HepG2 (cell line): Measurements from ENCODE around the gene FAM168A. TPM values are rescaled to one million over a fixed set of nuclear protein-coding genes. Genes with fewer than 3 reads are reported as not detected.

Source experiments
- EZH2 ChIP-seq: conservative IDR thresholded peaks from 2 replicates; pipeline ENCODE4 v1.6.1; 2012; ENCODE audit warnings: mild to moderate bottlenecking, low read depth, low read length, moderate library complexity
- GATAD1 ChIP-seq: IDR thresholded peaks from 2 replicates; pipeline ENCODE4 v1.6.1; 2016; ENCODE audit warnings: missing genetic modification reagents, missing compliant biosample characterization
- HHEX ChIP-seq: IDR thresholded peaks from 2 replicates; pipeline ENCODE4 v1.6.1; 2016; ENCODE audit warnings: control low read depth
- LCORL ChIP-seq, 2 experiments: fragments of 450-650 bp in 1 of 2; sonication (generic) in 1 of 2; formaldehyde crosslinking in 1 of 2; IDR thresholded peaks; 2 replicates each; pipeline versions ENCODE4 v1.5.0 to v1.6.1; 2017 to 2020; ENCODE audit warnings: antibody characterized with exemption in 1 of 2, missing genetic modification reagents in 1 of 2
- MAFK ChIP-seq, 2 experiments: IDR thresholded peaks in 1 of 2; conservative IDR thresholded peaks in 1 of 2; 2 replicates each; pipeline ENCODE4 v1.6.1; 2011; ENCODE audit warnings: improper control_type of control experiment in 2 of 2, low read length in 2 of 2
- NFKBIZ ChIP-seq: IDR thresholded peaks from 2 replicates; pipeline ENCODE4 v1.6.1; 2018; ENCODE audit warnings: missing genetic modification reagents, missing compliant biosample characterization
- NFYB ChIP-seq: sonication (generic); formaldehyde crosslinking; IDR thresholded peaks from 2 replicates; pipeline ENCODE4 v1.4.0; 2020; ENCODE audit warnings: missing genetic modification reagents
- PHF8 ChIP-seq: sonication (generic); formaldehyde crosslinking; IDR thresholded peaks from 2 replicates; pipeline ENCODE4 v1.5.0; 2020; ENCODE audit warnings: missing genetic modification reagents
- TBL1XR1 ChIP-seq: fragments of 150-350 bp; IDR thresholded peaks from 2 replicates; pipeline ENCODE4 v1.6.1; 2014; ENCODE audit warnings: borderline replicate concordance, low read length; ENCODE audit not compliant: partially characterized antibody
- U2AF2 ChIP-seq: fragments of 200-400 bp; formaldehyde crosslinking; IDR thresholded peaks from 2 replicates; pipeline ENCODE4 v1.6.1; 2017; ENCODE audit warnings: low read depth, mild to moderate bottlenecking, low read length
- ZBTB7A ChIP-seq: sonication (generic); formaldehyde crosslinking; IDR thresholded peaks from 2 replicates; pipeline ENCODE4 v1.8.0; 2022; ENCODE audit warnings: mild to moderate bottlenecking, missing genetic modification reagents
- ZNF788 ChIP-seq: sonication (generic); formaldehyde crosslinking; IDR thresholded peaks from 2 replicates; pipeline ENCODE4 v1.5.0; 2020; ENCODE audit warnings: mild to moderate bottlenecking, missing genetic modification reagents, borderline replicate concordance
- ZSCAN12 ChIP-seq: sonication (generic); formaldehyde crosslinking; IDR thresholded peaks from 2 replicates; pipeline ENCODE4 v1.9.0; 2021; ENCODE audit warnings: mild to moderate bottlenecking, missing genetic modification reagents
- polyA plus RNA-seq, 8 experiments: library from polyadenylated mRNA; depleted of rRNA in 3 of 8; stranded (reverse) in 7 of 8; unstranded in 1 of 8; fragments of >200 nt; fragmentation: Illumina TruSeq in 4 of 8; extraction: Trizol in 4 of 8; gene quantifications; 2 replicates each; pipeline versions ENCODE4 v1.2.1 to v1.2.3, GENCODE V29; 2011 to 2016; ENCODE audit warnings: low read depth in 4 of 8, missing spikeins in 1 of 8, mixed read lengths in 1 of 8; ENCODE audit not compliant: insufficient read depth in 1 of 8
- total RNA-seq, 5 experiments: library from RNA; depleted of rRNA; stranded (reverse); fragments of >200 nt; fragmentation: Illumina TruSeq; extraction: Trizol; gene quantifications; 2 replicates each; pipeline ENCODE4 v1.2.3, GENCODE V29; 2016; ENCODE audit warnings: low read depth in 1 of 5
- TF ChIP-seq, protein P1 (sequence below): sonication (generic); formaldehyde crosslinking; IDR thresholded peaks from 2 replicates; pipeline ENCODE4 v1.5.0; 2020; ENCODE audit warnings: mild to moderate bottlenecking, missing genetic modification reagents, borderline replicate concordance
- TF ChIP-seq, protein P2 (sequence below): sonication (generic); formaldehyde crosslinking; IDR thresholded peaks from 2 replicates; pipeline ENCODE4 v1.4.0; 2020; ENCODE audit warnings: missing genetic modification reagents, borderline replicate concordance
- TF ChIP-seq, protein P3 (sequence below): sonication (generic); formaldehyde crosslinking; IDR thresholded peaks from 2 replicates; pipeline ENCODE4 v1.4.0; 2020; ENCODE audit warnings: mild to moderate bottlenecking, missing genetic modification reagents
- TF ChIP-seq, protein P4 (sequence below): sonication (generic); formaldehyde crosslinking; IDR thresholded peaks from 2 replicates; pipeline ENCODE4 v1.5.0; 2020; ENCODE audit warnings: missing genetic modification reagents
- TF ChIP-seq, protein P5 (sequence below): IDR thresholded peaks from 2 replicates; pipeline ENCODE4 v1.6.1; 2016

FAM168A gene
- total and polyA plus RNA-seq, 2 of the 13 experiments (the other 11 are each of a cell fraction or from before 2014, with no cell fraction given): 13.9 to 15.8 TPM

DNA sequence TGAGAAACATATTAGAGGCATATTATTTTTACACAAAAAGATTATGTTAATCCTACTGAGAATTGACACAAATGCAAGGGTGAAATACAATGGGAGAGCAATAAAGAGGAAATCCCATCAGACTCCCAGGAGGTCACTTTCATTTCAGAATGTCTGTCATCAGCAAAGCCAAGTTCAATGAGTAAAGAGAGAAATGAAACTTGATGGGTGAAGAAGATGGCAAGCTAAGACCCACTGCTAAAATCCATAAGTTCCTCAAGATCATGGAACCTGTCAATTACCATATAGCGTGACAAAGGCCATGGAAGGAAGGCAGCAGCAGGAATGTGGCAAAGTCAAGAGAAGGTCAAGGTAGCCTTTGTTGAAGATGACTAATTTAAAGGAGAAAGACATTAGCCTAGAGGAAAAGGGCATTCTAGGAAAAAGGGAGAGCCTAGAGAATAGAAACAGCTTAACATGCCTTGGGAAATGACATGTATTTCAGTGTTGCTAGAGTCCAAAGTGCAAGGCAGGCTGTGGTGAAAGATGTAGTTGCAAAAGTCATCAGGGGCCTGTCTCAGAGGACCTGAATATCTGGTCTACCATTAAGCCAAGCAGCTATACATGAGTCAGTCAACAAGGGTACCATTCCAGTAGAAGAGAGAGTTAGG is 43.1 kb downstream of the FAM168A start (continued):
- TF ChIP-seq LCORL (IDR thresholded peaks at IDR 0.05) (no peak), LCORL (CRISPR knock-in tag; IDR thresholded peaks at IDR 0.05) (peak; percentile 38; the same call in 1 of the 2 replicates), ZSCAN12 (CRISPR knock-in tag) (no peak), MAFK (conservative IDR thresholded peaks at IDR 0.05 in 1 of 2, IDR thresholded peaks at IDR 0.05 in 1 of 2; ENCODE audit: low read length in 2 of 2) (no peak), EZH2 (no peak), ZBTB7A (CRISPR knock-in tag) (no peak), TBL1XR1 (no peak), GATAD1 (CRISPR knock-in tag) (no peak), U2AF2 (no peak), ZNF788 (CRISPR knock-in tag) (no peak), NFYB (CRISPR knock-in tag) (no peak), HHEX (no peak), PHF8 (CRISPR knock-in tag) (no peak), NFKBIZ (CRISPR knock-in tag) (0 out of 2 replicates have a peak, but pooled peaks have one; percentile 25)
- TF ChIP-seq, protein P1, sequence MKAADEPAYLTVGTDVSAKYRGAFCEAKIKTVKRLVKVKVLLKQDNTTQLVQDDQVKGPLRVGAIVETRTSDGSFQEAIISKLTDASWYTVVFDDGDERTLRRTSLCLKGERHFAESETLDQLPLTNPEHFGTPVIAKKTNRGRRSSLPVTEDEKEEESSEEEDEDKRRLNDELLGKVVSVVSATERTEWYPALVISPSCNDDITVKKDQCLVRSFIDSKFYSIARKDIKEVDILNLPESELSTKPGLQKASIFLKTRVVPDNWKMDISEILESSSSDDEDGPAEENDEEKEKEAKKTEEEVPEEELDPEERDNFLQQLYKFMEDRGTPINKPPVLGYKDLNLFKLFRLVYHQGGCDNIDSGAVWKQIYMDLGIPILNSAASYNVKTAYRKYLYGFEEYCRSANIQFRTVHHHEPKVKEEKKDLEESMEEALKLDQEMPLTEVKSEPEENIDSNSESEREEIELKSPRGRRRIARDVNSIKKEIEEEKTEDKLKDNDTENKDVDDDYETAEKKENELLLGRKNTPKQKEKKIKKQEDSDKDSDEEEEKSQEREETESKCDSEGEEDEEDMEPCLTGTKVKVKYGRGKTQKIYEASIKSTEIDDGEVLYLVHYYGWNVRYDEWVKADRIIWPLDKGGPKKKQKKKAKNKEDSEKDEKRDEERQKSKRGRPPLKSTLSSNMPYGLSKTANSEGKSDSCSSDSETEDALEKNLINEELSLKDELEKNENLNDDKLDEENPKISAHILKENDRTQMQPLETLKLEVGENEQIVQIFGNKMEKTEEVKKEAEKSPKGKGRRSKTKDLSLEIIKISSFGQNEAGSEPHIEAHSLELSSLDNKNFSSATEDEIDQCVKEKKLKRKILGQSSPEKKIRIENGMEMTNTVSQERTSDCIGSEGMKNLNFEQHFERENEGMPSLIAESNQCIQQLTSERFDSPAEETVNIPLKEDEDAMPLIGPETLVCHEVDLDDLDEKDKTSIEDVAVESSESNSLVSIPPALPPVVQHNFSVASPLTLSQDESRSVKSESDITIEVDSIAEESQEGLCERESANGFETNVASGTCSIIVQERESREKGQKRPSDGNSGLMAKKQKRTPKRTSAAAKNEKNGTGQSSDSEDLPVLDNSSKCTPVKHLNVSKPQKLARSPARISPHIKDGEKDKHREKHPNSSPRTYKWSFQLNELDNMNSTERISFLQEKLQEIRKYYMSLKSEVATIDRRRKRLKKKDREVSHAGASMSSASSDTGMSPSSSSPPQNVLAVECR (CRISPR knock-in tag): no peak
- TF ChIP-seq, protein P2, sequence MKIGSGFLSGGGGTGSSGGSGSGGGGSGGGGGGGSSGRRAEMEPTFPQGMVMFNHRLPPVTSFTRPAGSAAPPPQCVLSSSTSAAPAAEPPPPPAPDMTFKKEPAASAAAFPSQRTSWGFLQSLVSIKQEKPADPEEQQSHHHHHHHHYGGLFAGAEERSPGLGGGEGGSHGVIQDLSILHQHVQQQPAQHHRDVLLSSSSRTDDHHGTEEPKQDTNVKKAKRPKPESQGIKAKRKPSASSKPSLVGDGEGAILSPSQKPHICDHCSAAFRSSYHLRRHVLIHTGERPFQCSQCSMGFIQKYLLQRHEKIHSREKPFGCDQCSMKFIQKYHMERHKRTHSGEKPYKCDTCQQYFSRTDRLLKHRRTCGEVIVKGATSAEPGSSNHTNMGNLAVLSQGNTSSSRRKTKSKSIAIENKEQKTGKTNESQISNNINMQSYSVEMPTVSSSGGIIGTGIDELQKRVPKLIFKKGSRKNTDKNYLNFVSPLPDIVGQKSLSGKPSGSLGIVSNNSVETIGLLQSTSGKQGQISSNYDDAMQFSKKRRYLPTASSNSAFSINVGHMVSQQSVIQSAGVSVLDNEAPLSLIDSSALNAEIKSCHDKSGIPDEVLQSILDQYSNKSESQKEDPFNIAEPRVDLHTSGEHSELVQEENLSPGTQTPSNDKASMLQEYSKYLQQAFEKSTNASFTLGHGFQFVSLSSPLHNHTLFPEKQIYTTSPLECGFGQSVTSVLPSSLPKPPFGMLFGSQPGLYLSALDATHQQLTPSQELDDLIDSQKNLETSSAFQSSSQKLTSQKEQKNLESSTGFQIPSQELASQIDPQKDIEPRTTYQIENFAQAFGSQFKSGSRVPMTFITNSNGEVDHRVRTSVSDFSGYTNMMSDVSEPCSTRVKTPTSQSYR (CRISPR knock-in tag): no peak
- TF ChIP-seq, protein P3, sequence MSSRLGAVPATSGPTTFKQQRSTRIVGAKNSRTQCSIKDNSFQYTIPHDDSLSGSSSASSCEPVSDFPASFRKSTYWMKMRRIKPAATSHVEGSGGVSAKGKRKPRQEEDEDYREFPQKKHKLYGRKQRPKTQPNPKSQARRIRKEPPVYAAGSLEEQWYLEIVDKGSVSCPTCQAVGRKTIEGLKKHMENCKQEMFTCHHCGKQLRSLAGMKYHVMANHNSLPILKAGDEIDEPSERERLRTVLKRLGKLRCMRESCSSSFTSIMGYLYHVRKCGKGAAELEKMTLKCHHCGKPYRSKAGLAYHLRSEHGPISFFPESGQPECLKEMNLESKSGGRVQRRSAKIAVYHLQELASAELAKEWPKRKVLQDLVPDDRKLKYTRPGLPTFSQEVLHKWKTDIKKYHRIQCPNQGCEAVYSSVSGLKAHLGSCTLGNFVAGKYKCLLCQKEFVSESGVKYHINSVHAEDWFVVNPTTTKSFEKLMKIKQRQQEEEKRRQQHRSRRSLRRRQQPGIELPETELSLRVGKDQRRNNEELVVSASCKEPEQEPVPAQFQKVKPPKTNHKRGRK: no peak
- TF ChIP-seq, protein P4, sequence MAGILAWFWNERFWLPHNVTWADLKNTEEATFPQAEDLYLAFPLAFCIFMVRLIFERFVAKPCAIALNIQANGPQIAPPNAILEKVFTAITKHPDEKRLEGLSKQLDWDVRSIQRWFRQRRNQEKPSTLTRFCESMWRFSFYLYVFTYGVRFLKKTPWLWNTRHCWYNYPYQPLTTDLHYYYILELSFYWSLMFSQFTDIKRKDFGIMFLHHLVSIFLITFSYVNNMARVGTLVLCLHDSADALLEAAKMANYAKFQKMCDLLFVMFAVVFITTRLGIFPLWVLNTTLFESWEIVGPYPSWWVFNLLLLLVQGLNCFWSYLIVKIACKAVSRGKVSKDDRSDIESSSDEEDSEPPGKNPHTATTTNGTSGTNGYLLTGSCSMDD: no peak
- TF ChIP-seq, protein P5, sequence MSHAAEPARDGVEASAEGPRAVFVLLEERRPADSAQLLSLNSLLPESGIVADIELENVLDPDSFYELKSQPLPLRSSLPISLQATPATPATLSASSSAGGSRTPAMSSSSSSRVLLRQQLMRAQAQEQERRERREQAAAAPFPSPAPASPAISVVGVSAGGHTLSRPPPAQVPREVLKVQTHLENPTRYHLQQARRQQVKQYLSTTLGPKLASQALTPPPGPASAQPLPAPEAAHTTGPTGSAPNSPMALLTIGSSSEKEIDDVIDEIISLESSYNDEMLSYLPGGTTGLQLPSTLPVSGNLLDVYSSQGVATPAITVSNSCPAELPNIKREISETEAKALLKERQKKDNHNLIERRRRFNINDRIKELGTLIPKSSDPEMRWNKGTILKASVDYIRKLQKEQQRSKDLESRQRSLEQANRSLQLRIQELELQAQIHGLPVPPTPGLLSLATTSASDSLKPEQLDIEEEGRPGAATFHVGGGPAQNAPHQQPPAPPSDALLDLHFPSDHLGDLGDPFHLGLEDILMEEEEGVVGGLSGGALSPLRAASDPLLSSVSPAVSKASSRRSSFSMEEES (CRISPR knock-in tag): no peak
